ENCODE results near the gene PAX9. TPM values are rescaled to one million over a fixed set of nuclear protein-coding genes. Genes with fewer than 3 reads are reported as not detected.

PAX9 gene
- total and polyA plus RNA-seq, 2 donors (not counting 1 experiment from before 2014, with no cell fraction given), result not detected

GRCh38 chr14:36721877-36722276 lies 60.2 kb downstream of the PAX9 start:
- Histone ChIP-seq H3K27me3 (replicated peaks in 1 of 4; ENCODE audit: control extremely low read depth in 1 of 4, control insufficient read depth in 3 of 4, insufficient read depth in 4 of 4, low read length in 3 of 4) (no peaks in the 10 kb centered on the region), H3K79me2 (ENCODE audit: control insufficient read depth, insufficient read depth, low read length) (no peaks in the 10 kb centered on the region), H3K9me3 (ENCODE audit: control extremely low read depth in 1 of 3, control insufficient read depth in 2 of 3, insufficient read depth in 1 of 3, low read length in 2 of 3) (no peaks in the 10 kb centered on the region), H3K4me1 (ENCODE audit: control insufficient read depth in 2 of 2, insufficient read depth in 2 of 2, low read length in 2 of 2) (no peaks in the 10 kb centered on the region), H3K9ac (ENCODE audit: low read length) (no peak overlapping the region), H3K27ac (ENCODE audit: low read length in 2 of 2) (no peak overlapping the region), H2AFZ (ENCODE audit: insufficient read depth, low read depth, low read length, poor library complexity, severe bottlenecking) (no peak overlapping the region), H3K4me2 (replicated peaks; ENCODE audit: low read depth, low read length, poor library complexity, severe bottlenecking) (no peak overlapping the region), H3K4me3 (ENCODE audit: control extremely low read depth in 1 of 5, extremely low read depth in 1 of 5, insufficient read depth in 1 of 5, low read depth in 2 of 5, low read length in 4 of 5) (no peak overlapping the region), H4K20me1 (ENCODE audit: control insufficient read depth, insufficient read depth, low read length, poor library complexity, severe bottlenecking) (no peaks in the 10 kb centered on the region), H3K36me3 (replicated peaks in 1 of 2; ENCODE audit: control extremely low read depth in 1 of 2, control insufficient read depth in 1 of 2, extremely low read depth in 1 of 2, insufficient read depth in 2 of 2, low read length in 1 of 2) (no peaks in the 10 kb centered on the region)
- H3K27ac Mint-ChIP-seq, result no peak overlapping the region
- ChIA-PET POLR2A (no interaction called here), CTCF (no interaction called here)
- DNase-seq (no peak), ATAC-seq (ENCODE audit: low read depth) (no peak)
- no peak overlapping the region for H3K4me3 Mint-ChIP-seq
- H3K27me3 Mint-ChIP-seq, result no peaks in the 10 kb centered on the region
- no CpG with 5 or more reads among the region's 1 CpG for WGBS (ENCODE audit: insufficient coverage)
- intact Hi-C loops (cut with micrococcal nuclease), result no loop called here
- TF ChIP-seq EZH2 (IDR thresholded peaks at IDR 0.05; ENCODE audit: borderline replicate concordance, insufficient read depth, low read depth, low read length, poor library complexity, severe bottlenecking) (no peak), CTCF (IDR thresholded peaks at IDR 0.05) (no peak)
- H3K9me3 Mint-ChIP-seq (ENCODE audit: insufficient read depth), result no peaks in the 10 kb centered on the region
- H3K4me1 Mint-ChIP-seq, result no peaks in the 10 kb centered on the region

- no peak overlapping the region for H3K4me3 ChIP-seq (ENCODE audit: control extremely low read depth in 1 of 5, extremely low read depth in 1 of 5, insufficient read depth in 1 of 5, low read depth in 2 of 5, low read length in 4 of 5)
- H4K20me1 ChIP-seq (ENCODE audit: control insufficient read depth, insufficient read depth, low read length, poor library complexity, severe bottlenecking), result no peaks in the 10 kb centered on the region
- no peak overlapping the region for H2AFZ ChIP-seq (ENCODE audit: insufficient read depth, low read depth, low read length, poor library complexity, severe bottlenecking)
- no peak overlapping the region for H3K27ac Mint-ChIP-seq
- ChIA-PET POLR2A (no interaction called here), CTCF (interaction anchor here (0.5 kb wide), 1 partner anchor 446 kb away, joined by 3 read pairs; no protein-coding TSS in a partner anchor)
- H3K9me3 Mint-ChIP-seq (ENCODE audit: insufficient read depth), result no peaks in the 10 kb centered on the region
- no peaks in the 10 kb centered on the region for H3K4me1 ChIP-seq (ENCODE audit: control insufficient read depth in 2 of 2, insufficient read depth in 2 of 2, low read length in 2 of 2)
- no peaks in the 10 kb centered on the region for H3K79me2 ChIP-seq (ENCODE audit: control insufficient read depth, insufficient read depth, low read length)
- no peaks in the 10 kb centered on the region for H3K9me3 ChIP-seq (ENCODE audit: control extremely low read depth in 1 of 3, control insufficient read depth in 2 of 3, insufficient read depth in 1 of 3, low read length in 2 of 3)
- intact Hi-C loops (cut with micrococcal nuclease), result no loop called here
- H3K4me3 Mint-ChIP-seq, result no peak overlapping the region
- H3K4me1 Mint-ChIP-seq, result no peaks in the 10 kb centered on the region
- no peak overlapping the region for H3K4me2 ChIP-seq (replicated peaks; ENCODE audit: low read depth, low read length, poor library complexity, severe bottlenecking)
- no peak overlapping the region for H3K27ac ChIP-seq (ENCODE audit: low read length in 2 of 2)
- TF ChIP-seq CTCF (IDR thresholded peaks at IDR 0.05) (no peak), EZH2 (IDR thresholded peaks at IDR 0.05; ENCODE audit: borderline replicate concordance, insufficient read depth, low read depth, low read length, poor library complexity, severe bottlenecking) (no peak)
- no peak for ATAC-seq (ENCODE audit: low read depth)
- H3K9ac ChIP-seq (ENCODE audit: low read length), result no peak overlapping the region
- H3K36me3 ChIP-seq (replicated peaks in 1 of 2; ENCODE audit: control extremely low read depth in 1 of 2, control insufficient read depth in 1 of 2, extremely low read depth in 1 of 2, insufficient read depth in 2 of 2, low read length in 1 of 2), result no peaks in the 10 kb centered on the region
- DNase-seq, result no peak
- H3K27me3 Mint-ChIP-seq, result no peaks in the 10 kb centered on the region
- WGBS (ENCODE audit: insufficient coverage), result 86% methylated on average over 1 of the region's 2 CpGs
- H3K27me3 ChIP-seq (replicated peaks in 1 of 4; ENCODE audit: control extremely low read depth in 1 of 4, control insufficient read depth in 3 of 4, insufficient read depth in 4 of 4, low read length in 3 of 4), result no peaks in the 10 kb centered on the region
These were observed 61.9 kb downstream of the PAX9 start for GRCh38 chr14:36723530-36723929.
